ENCODE measurements around the gene TSNAXIP1. TPM values are rescaled to one million over a fixed set of nuclear protein-coding genes. Genes with fewer than 3 reads are reported as not detected.

Gene TSNAXIP1
- total RNA-seq, 4 donors from 2014 or later, result 0.55 TPM; not detected in 3

DNA sequence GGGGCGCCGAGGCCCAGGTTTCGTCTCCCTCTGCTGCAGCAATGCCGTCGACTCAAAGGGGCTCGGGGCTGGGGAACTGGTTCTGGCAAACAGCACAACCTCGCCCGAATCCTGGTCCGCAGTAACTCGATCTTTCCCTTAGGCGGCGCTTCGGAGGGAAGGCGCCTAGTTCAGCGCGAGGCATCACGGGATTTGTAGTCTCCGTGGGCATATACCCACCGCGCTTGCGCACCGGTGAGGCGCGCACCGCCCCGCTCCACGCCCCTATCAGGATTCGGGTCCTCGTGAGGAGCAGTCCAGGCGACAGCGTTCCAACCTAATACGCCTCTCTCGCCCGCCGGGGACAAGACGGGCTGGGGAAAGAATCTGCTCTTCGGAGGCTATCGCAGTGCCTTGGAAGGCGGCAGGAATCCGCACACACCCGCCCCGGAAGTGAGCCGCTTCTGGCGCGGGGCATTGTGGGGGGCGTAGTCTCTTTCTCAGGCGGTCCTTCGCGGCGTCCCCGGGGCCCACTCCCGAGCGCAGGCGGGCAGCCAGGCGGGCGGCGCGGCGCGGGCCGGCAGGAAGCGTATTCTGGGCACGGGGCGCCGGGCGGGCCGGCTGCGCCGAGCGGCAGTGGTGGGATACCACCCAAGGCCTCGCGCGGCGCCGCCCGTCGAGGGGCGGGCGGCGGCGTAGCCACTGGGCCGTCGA, 35.3 kb downstream of the TSNAXIP1 start, which contains the start of gene THAP11:
Gene THAP11 (plus strand): TSS at position 505 of the 693 bp plus-strand sequence. CDS start 235 bp downstream, outside the sequence.
- TF ChIP-seq EP300 (IDR thresholded peaks at IDR 0.05; ENCODE audit: low read depth) (no peak), POLR2AphosphoS5 (IDR thresholded peaks at IDR 0.05) (peak; percentile 11 to 80 (median 71)), POLR2A (IDR thresholded peaks at IDR 0.05) (peak; percentile 21)
- TF ChIP-seq, protein P1, sequence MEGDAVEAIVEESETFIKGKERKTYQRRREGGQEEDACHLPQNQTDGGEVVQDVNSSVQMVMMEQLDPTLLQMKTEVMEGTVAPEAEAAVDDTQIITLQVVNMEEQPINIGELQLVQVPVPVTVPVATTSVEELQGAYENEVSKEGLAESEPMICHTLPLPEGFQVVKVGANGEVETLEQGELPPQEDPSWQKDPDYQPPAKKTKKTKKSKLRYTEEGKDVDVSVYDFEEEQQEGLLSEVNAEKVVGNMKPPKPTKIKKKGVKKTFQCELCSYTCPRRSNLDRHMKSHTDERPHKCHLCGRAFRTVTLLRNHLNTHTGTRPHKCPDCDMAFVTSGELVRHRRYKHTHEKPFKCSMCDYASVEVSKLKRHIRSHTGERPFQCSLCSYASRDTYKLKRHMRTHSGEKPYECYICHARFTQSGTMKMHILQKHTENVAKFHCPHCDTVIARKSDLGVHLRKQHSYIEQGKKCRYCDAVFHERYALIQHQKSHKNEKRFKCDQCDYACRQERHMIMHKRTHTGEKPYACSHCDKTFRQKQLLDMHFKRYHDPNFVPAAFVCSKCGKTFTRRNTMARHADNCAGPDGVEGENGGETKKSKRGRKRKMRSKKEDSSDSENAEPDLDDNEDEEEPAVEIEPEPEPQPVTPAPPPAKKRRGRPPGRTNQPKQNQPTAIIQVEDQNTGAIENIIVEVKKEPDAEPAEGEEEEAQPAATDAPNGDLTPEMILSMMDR (IDR thresholded peaks at IDR 0.05), result peak; percentile 85 to 96 (median 87)
- 1% methylated on average over 62 of the region's 83 CpGs; no CpG with 5 or more reads in 1 of the 2 donors for WGBS, 2 donors (ENCODE audit: low coverage in 1 of 2)

DNA sequence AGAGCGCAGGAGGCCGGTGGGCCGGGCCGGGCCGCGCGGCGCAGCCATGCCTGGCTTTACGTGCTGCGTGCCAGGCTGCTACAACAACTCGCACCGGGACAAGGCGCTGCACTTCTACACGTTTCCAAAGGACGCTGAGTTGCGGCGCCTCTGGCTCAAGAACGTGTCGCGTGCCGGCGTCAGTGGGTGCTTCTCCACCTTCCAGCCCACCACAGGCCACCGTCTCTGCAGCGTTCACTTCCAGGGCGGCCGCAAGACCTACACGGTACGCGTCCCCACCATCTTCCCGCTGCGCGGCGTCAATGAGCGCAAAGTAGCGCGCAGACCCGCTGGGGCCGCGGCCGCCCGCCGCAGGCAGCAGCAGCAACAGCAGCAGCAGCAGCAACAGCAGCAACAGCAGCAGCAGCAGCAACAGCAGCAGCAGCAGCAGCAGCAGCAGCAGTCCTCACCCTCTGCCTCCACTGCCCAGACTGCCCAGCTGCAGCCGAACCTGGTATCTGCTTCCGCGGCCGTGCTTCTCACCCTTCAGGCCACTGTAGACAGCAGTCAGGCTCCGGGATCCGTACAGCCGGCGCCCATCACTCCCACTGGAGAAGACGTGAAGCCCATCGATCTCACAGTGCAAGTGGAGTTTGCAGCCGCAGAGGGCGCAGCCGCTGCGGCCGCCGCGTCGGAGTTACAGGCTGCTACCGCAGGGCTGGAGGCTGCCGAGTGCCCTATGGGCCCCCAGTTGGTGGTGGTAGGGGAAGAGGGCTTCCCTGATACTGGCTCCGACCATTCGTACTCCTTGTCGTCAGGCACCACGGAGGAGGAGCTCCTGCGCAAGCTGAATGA, 36.0 kb downstream of the TSNAXIP1 start:
- intact Hi-C loops (cut with DNase I; ENCODE audit: low total_unique reads), result no loop called here
- Histone ChIP-seq H3K27me3 (no peaks in the 10 kb centered on the region), H3K27ac (peak overlapping the region; percentile 95 to 98 (median 97)), H3K4me1 (peaks cover 34 to 45% (median 40%) of the 10 kb centered on the region in 4 donors), H3K36me3 (no peaks in the 10 kb centered on the region), H3K4me3 (peak overlapping the region; percentile 51 to 84 (median 82)), H3K9me3 (no peaks in the 10 kb centered on the region)
- peak; percentile 60 for DNase-seq
- TF ChIP-seq EP300 (IDR thresholded peaks at IDR 0.05; ENCODE audit: low read depth) (no peak), POLR2AphosphoS5 (IDR thresholded peaks at IDR 0.05) (peak in 1 of 3 donors; percentile 8), POLR2A (IDR thresholded peaks at IDR 0.05) (no peak)
- TF ChIP-seq, protein P1 (IDR thresholded peaks at IDR 0.05), result peak in 1 of 5 experiments; percentile 22
- 1% methylated on average over 64 of the region's 67 CpGs; no CpG with 5 or more reads in 1 of the 2 donors for WGBS, 2 donors (ENCODE audit: low coverage in 1 of 2)
- in situ Hi-C loops (cut with MboI; ENCODE audit: low pct_ligation_motif_present in 1 of 4, low pct_unique_long_range_greater_than_20kb in 1 of 4, low sequenced_read_pairs in 3 of 4), result no loop called here

More for the DNA sequence above, 35.3 kb downstream of the TSNAXIP1 start, which contains the start of gene THAP11:
- Histone ChIP-seq H3K4me1 (peaks cover 32 to 40% (median 36%) of the 10 kb centered on the region in 4 donors), H3K27me3 (no peaks in the 10 kb centered on the region), H3K27ac (peak within 1 kb of the TSS; percentile 95 to 98 (median 97)), H3K9me3 (no peaks in the 10 kb centered on the region), H3K36me3 (no peaks in the 10 kb centered on the region), H3K4me3 (peak within 1 kb of the TSS; percentile 51 to 84 (median 82))
- in situ Hi-C loops (cut with MboI; ENCODE audit: low pct_ligation_motif_present in 1 of 4, low pct_unique_long_range_greater_than_20kb in 1 of 4, low sequenced_read_pairs in 3 of 4), result no loop called here
- intact Hi-C loops (cut with DNase I; ENCODE audit: low total_unique reads), result no loop called here
- DNase-seq, result peak; percentile 96

DNA sequence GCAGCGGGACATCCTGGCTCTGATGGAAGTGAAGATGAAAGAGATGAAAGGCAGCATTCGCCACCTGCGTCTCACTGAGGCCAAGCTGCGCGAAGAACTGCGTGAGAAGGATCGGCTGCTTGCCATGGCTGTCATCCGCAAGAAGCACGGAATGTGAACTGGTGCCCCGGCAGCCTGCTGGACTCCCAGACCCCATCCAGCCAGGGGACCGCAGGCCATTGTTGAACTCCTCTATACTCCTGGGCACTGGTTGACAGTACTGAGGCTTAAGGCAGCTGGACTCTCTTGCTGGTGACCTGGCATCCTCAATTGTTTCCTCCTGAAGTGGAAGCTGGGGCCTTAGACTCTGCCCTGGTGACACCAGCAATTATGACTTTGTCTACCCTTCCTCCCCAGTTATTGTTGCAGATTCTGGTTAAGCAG, 36.7 kb downstream of the TSNAXIP1 start:
- no peaks in the 10 kb centered on the region for H3K27me3 ChIP-seq
- H3K9me3 ChIP-seq, result no peaks in the 10 kb centered on the region
- DNase-seq, result no peak
- WGBS, 2 donors (ENCODE audit: low coverage in 1 of 2), result 5% methylated on average over 11 of the region's 11 CpGs; no CpG with 5 or more reads in 1 of the 2 donors
- peak overlapping the region; percentile 51 to 84 (median 82) for H3K4me3 ChIP-seq
- H3K27ac ChIP-seq, result peak overlapping the region; percentile 95 to 98 (median 97)
- no peaks in the 10 kb centered on the region for H3K36me3 ChIP-seq
- in situ Hi-C loops (cut with MboI; ENCODE audit: low pct_ligation_motif_present in 1 of 4, low pct_unique_long_range_greater_than_20kb in 1 of 4, low sequenced_read_pairs in 3 of 4), result no loop called here
- intact Hi-C loops (cut with DNase I; ENCODE audit: low total_unique reads), result no loop called here
- H3K4me1 ChIP-seq, result peaks cover 40 to 51% (median 46%) of the 10 kb centered on the region in 4 donors
- no peak for TF ChIP-seq EP300 (IDR thresholded peaks at IDR 0.05; ENCODE audit: low read depth)
- no peak for TF ChIP-seq POLR2A (IDR thresholded peaks at IDR 0.05)
- TF ChIP-seq POLR2AphosphoS5 (IDR thresholded peaks at IDR 0.05), result no peak
- TF ChIP-seq, protein P1 (IDR thresholded peaks at IDR 0.05), result no peak

DNA sequence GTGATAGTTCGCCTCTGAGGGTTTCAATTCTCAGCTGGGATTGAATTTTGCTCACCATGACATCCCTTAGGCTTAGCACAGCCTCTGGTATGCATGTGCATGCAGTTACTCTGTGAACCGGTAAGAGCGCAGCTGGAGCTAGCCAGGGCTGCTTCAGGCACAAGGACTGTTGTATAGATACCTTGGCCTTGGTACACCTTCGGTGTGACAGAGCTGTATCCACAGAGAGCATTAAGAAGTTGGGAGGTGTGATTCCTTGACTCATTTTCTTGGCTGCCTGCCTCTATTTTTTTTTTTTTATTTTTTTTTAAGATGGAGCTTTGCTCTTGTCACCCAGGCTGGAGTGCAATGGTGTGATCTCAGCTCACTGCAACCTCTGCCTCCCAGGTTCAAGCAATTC, 37.8 kb downstream of the TSNAXIP1 start:
- H3K4me3 ChIP-seq, result no peak overlapping the region

More for the DNA sequence above, 37.8 kb downstream of the TSNAXIP1 start:
- Histone ChIP-seq H3K36me3 (no peaks in the 10 kb centered on the region), H3K4me1 (peaks cover 43 to 57% (median 52%) of the 10 kb centered on the region in 4 donors), H3K27ac (peak overlapping the region; percentile 95 to 98 (median 97)), H3K9me3 (no peaks in the 10 kb centered on the region), H3K27me3 (no peaks in the 10 kb centered on the region)
- no peak for DNase-seq
- TF ChIP-seq, protein P1 (IDR thresholded peaks at IDR 0.05), result no peak
- TF ChIP-seq POLR2AphosphoS5 (IDR thresholded peaks at IDR 0.05) (no peak), POLR2A (IDR thresholded peaks at IDR 0.05) (no peak), EP300 (IDR thresholded peaks at IDR 0.05; ENCODE audit: low read depth) (no peak)
- intact Hi-C loops (cut with DNase I; ENCODE audit: low total_unique reads) (no loop called here), in situ Hi-C loops (cut with MboI; ENCODE audit: low pct_ligation_motif_present in 1 of 4, low pct_unique_long_range_greater_than_20kb in 1 of 4, low sequenced_read_pairs in 3 of 4) (no loop called here)
- 70 to 86% methylated on average over 2 to 4 of the region's 4 CpGs for WGBS, 2 donors (ENCODE audit: low coverage in 1 of 2)
